Mesothelial cell of epicardium (in vitro differentiated cells): ENCODE measurements around the gene GPN1. TPM values are rescaled to one million over a fixed set of nuclear protein-coding genes. Genes with fewer than 3 reads are reported as not detected.
A peak's percentile ranks its signal among the peaks of the same experiment; 100 is the strongest.

Source experiments
- DNase-seq, 2 experiments: peaks; one replicate each; pipeline ENCODE4 v3.0.0; 2021; ENCODE audit warnings: low spot score in 2 of 2; ENCODE audit not compliant: unreplicated experiment in 2 of 2
- H3K27ac Mint-ChIP-seq: 2 replicates; pipeline ENCODE4 v1.8.0; 2021; ENCODE audit warnings: mixed read lengths
- H3K27me3 Mint-ChIP-seq: 2 replicates; pipeline ENCODE4 v1.8.0; 2021; ENCODE audit warnings: low read depth, mixed read lengths
- H3K36me3 Mint-ChIP-seq: 2 replicates; pipeline ENCODE4 v1.8.0; 2021; ENCODE audit warnings: mixed read lengths
- H3K4me1 Mint-ChIP-seq: 2 replicates; pipeline ENCODE4 v1.8.0; 2021; ENCODE audit warnings: mixed read lengths
- H3K4me3 Mint-ChIP-seq: 2 replicates; pipeline ENCODE4 v1.8.0; 2021; ENCODE audit warnings: mild to moderate bottlenecking, moderate library complexity, mixed read lengths
- H3K9me3 Mint-ChIP-seq: 2 replicates; pipeline ENCODE4 v1.8.0; 2021; ENCODE audit warnings: mixed read lengths
- CTCF ChIP-seq: fragments of 200-600 bp; sonication (generic); IDR thresholded peaks from one replicate; pipeline ENCODE4 v1.5.0; 2021; ENCODE audit warnings: antibody characterized with exemption; ENCODE audit not compliant: unreplicated experiment
- total RNA-seq: library from RNA; stranded (reverse); gene quantifications from 3 replicates; pipeline ENCODE4 v1.2.1, GENCODE V29; 2021

Gene GPN1
- 32.4 to 36.7 TPM (median 36.3 TPM) in 3 replicates for total RNA-seq

- peaks cover 13% of the 10 kb centered on the region for H3K4me1 Mint-ChIP-seq
- H3K27me3 Mint-ChIP-seq: no peaks in the 10 kb centered on the region
- no peak within 1 kb of the TSS for H3K27ac Mint-ChIP-seq
- no peak within 1 kb of the TSS for H3K4me3 Mint-ChIP-seq
- peaks cover 17% of the 10 kb centered on the region for H3K36me3 Mint-ChIP-seq
- no peaks in the 10 kb centered on the region for H3K9me3 Mint-ChIP-seq
- no peak for TF ChIP-seq CTCF
- peak; percentile 53 to 78 for DNase-seq
Measured at GRCh38 chr2:27628767-27629709, at the start of gene GPN1, which contains the start of gene CCDC121. Gene GPN1, plus strand, starts transcription at chr2:27629050. Its CDS starts 9 bp downstream, at chr2:27629059. Gene CCDC121, minus strand, starts transcription at chr2:27629012. Its CDS starts 1,213 bp downstream, at chr2:27627799.

GRCh38 chr2:27581417-27582128 lies 47.3 kb upstream of the GPN1 start:
- no peak overlapping the region for H3K27ac Mint-ChIP-seq
- H3K36me3 Mint-ChIP-seq: peaks cover 17% of the 10 kb centered on the region
- peaks cover 25% of the 10 kb centered on the region for H3K4me1 Mint-ChIP-seq
- peak overlapping the region; percentile 87 for H3K4me3 Mint-ChIP-seq
- H3K27me3 Mint-ChIP-seq: peaks cover 6% of the 10 kb centered on the region
- no peak for DNase-seq
- peaks cover 45% of the 10 kb centered on the region for H3K9me3 Mint-ChIP-seq
- no peak for TF ChIP-seq CTCF

- Mint-ChIP-seq H3K4me3 (peak overlapping the region; percentile 87), H3K36me3 (peaks cover 21% of the 10 kb centered on the region), H3K27me3 (peaks cover 6% of the 10 kb centered on the region), H3K4me1 (peaks cover 25% of the 10 kb centered on the region), H3K9me3 (peaks cover 39% of the 10 kb centered on the region), H3K27ac (peak overlapping the region; percentile 92)
- no peak for DNase-seq
- TF ChIP-seq CTCF: no peak
Measured at GRCh38 chr2:27582129-27582694, 46.6 kb upstream of the GPN1 start.

- peak; percentile 84 to 87 for DNase-seq
- peaks cover 25% of the 10 kb centered on the region for H3K4me1 Mint-ChIP-seq
- H3K36me3 Mint-ChIP-seq: peaks cover 15% of the 10 kb centered on the region
- TF ChIP-seq CTCF: peak; percentile 15
- peak within 1 kb of the TSS; percentile 92 for H3K27ac Mint-ChIP-seq
- H3K9me3 Mint-ChIP-seq: peaks cover 34% of the 10 kb centered on the region
- H3K4me3 Mint-ChIP-seq: peak within 1 kb of the TSS; percentile 87
- peaks cover 6% of the 10 kb centered on the region for H3K27me3 Mint-ChIP-seq
Measured at GRCh38 chr2:27582695-27583389, 46.0 kb upstream of the GPN1 start, which contains the start of gene ZNF512. Gene ZNF512, plus strand, starts transcription at chr2:27583042. Its CDS starts 71 bp downstream, at chr2:27583113.

- Mint-ChIP-seq H3K27ac (peak overlapping the region; percentile 92), H3K4me3 (peak overlapping the region; percentile 87), H3K4me1 (peaks cover 25% of the 10 kb centered on the region), H3K9me3 (peaks cover 36% of the 10 kb centered on the region), H3K36me3 (peaks cover 20% of the 10 kb centered on the region), H3K27me3 (peaks cover 6% of the 10 kb centered on the region)
- TF ChIP-seq CTCF: no peak
- no peak for DNase-seq
Measured at GRCh38 chr2:27583390-27583915, 45.4 kb upstream of the GPN1 start.
